GDM1 (cell line): ENCODE data around the gene OSR1.
"Not testable (repeated sequence)": the region's sequence is repeated elsewhere in the genome, so short reads cannot be mapped to it uniquely, and the experiment has no call there.

Experiments used
- DNase-seq: peaks from one replicate; lab custom pipeline; 2025; lab: John Stamatoyannopoulos, UW

OSR1 gene

GRCh38 chr2:19331450-19331849 lies 27.0 kb downstream of the OSR1 start:
- DNase-seq, result no peak

GRCh38 chr2:19330436-19330835 lies 28.0 kb downstream of the OSR1 start:
- no peak for DNase-seq

GRCh38 chr2:19329445-19329844 lies 29.0 kb downstream of the OSR1 start:
- no peak for DNase-seq

- DNase-seq, result no peak
Observed at GRCh38 chr2:19327496-19327895, 30.9 kb downstream of the OSR1 start.

GRCh38 chr2:19321946-19322345 lies 36.5 kb downstream of the OSR1 start:
- no peak for DNase-seq

GRCh38 chr2:19320813-19321212 lies 37.6 kb downstream of the OSR1 start:
- no peak for DNase-seq

- no peak for DNase-seq
Observed at GRCh38 chr2:19319698-19320097, 38.7 kb downstream of the OSR1 start.

GRCh38 chr2:19319064-19319463 lies 39.4 kb downstream of the OSR1 start:
- no peak for DNase-seq

GRCh38 chr2:19313553-19313952 lies 44.9 kb downstream of the OSR1 start:
- DNase-seq, result no peak

GRCh38 chr2:19312949-19313348 lies 45.5 kb downstream of the OSR1 start:
- DNase-seq, result no peak

- not testable (repeated sequence) for DNase-seq
Observed at GRCh38 chr2:19306065-19306464, 52.4 kb downstream of the OSR1 start.

GRCh38 chr2:19305400-19306055 lies 52.9 kb downstream of the OSR1 start:
- DNase-seq, result not testable (repeated sequence)

GRCh38 chr2:19301706-19302105 lies 56.7 kb downstream of the OSR1 start:
- no peak for DNase-seq
